Brain microvascular endothelial cell (primary cell): ENCODE results near the gene MDH1.
"Not testable (repeated sequence)": the region's sequence is repeated elsewhere in the genome, so short reads cannot be mapped to it uniquely, and the experiment has no call there.

ENCODE experiments used
- DNase-seq: peaks from one replicate; pipeline ENCODE4 v3.0.0-alpha.2; 2020
- H3K27ac ChIP-seq: fragments of 250-450 bp; sonication (Bioruptor Pico); 2 replicates; pipeline ENCODE4 v1.5.1; 2020; ENCODE audit warnings: mild to moderate bottlenecking, moderate library complexity
- H3K27me3 ChIP-seq: fragments of 250-450 bp; sonication (Bioruptor Pico); replicated peaks from 2 replicates; pipeline ENCODE4 v1.5.1; 2020; ENCODE audit warnings: mild to moderate bottlenecking
- H3K36me3 ChIP-seq: fragments of 250-450 bp; sonication (Bioruptor Pico); replicated peaks from 2 replicates; pipeline ENCODE4 v1.5.1; 2020; ENCODE audit warnings: mild to moderate bottlenecking
- H3K4me3 ChIP-seq: 2 replicates; pipeline ENCODE4 v1.5.1; 2011; ENCODE audit warnings: low read depth, mild to moderate bottlenecking, control low read depth, low read length, moderate library complexity
- CTCF ChIP-seq: IDR thresholded peaks from 2 replicates; pipeline ENCODE4 v1.5.1; 2011; ENCODE audit warnings: low read depth, mild to moderate bottlenecking, moderate library complexity, low read length, control low read depth, inconsistent platforms; ENCODE audit errors: missing control alignments
- in situ Hi-C: cut with HindIII; loops from 2 replicates; pipeline ENCODE4 v1.10.0; 2017; ENCODE audit warnings: low sequenced_read_pairs, low pct_ligation_motif_present

MDH1 gene

GRCh38 chr2:63619328-63619727 is 30.6 kb downstream of the MDH1 start:
- Histone ChIP-seq H3K27ac (no peak overlapping the region), H3K27me3 (no peaks in the 10 kb centered on the region), H3K36me3 (no peaks in the 10 kb centered on the region), H3K4me3 (no peak overlapping the region)
- in situ Hi-C loops = no loop called here
- no peak for TF ChIP-seq CTCF
- no peak for DNase-seq

DNA sequence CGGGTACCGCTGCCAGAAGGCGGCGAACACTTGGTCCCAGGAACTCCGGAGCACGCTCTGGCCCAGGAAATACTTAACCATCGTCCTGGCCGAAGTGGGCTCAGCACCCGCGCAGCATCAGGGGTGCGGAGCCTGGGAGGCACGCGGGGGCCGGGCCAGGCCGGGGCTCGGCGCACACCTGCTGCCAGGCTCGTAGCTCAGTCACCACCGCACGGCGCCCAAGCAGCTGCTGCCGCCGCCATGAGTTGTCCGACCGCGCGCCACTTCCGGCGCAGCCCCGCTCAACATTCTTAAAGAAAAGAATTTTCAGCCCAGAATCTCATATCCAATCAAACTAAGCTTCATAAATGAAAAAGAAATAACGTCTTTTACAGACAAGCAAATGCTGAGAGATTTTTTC is 34.0 kb downstream of the MDH1 start:
- Histone ChIP-seq H3K4me3 (no peak overlapping the region), H3K27ac (no peak overlapping the region), H3K36me3 (no peaks in the 10 kb centered on the region), H3K27me3 (no peaks in the 10 kb centered on the region)
- no peak for DNase-seq
- in situ Hi-C loops = no loop called here
- TF ChIP-seq CTCF = no peak

DNA sequence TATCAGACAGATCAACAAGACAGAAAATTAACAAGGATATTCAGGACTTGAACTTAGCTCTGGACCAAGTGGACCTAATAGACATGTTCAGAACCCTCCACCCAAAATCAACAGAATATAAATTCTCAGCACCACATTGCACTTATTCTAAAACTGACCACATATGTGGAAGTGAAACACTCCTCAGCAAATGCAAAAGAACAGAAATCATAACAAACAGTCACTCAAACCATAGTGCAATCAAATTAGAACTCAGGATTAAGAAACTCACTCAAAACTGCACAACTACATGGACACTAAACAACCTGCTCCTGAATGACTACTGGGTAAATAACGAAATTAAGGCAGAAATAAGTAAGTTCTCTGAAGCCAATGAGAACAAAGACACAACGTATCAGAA is 35.0 kb downstream of the MDH1 start:
- in situ Hi-C loops, DNase-seq, H3K27me3 ChIP-seq, H3K36me3 ChIP-seq, H3K27ac ChIP-seq, H3K4me3 ChIP-seq: not testable (repeated sequence)

GRCh38 chr2:63627866-63628265 is 39.1 kb downstream of the MDH1 start:
- DNase-seq = no peak
- in situ Hi-C loops = no loop called here
- Histone ChIP-seq H3K4me3 (no peak overlapping the region), H3K27ac (no peak overlapping the region), H3K36me3 (no peaks in the 10 kb centered on the region), H3K27me3 (no peaks in the 10 kb centered on the region)
- TF ChIP-seq CTCF = no peak

DNA sequence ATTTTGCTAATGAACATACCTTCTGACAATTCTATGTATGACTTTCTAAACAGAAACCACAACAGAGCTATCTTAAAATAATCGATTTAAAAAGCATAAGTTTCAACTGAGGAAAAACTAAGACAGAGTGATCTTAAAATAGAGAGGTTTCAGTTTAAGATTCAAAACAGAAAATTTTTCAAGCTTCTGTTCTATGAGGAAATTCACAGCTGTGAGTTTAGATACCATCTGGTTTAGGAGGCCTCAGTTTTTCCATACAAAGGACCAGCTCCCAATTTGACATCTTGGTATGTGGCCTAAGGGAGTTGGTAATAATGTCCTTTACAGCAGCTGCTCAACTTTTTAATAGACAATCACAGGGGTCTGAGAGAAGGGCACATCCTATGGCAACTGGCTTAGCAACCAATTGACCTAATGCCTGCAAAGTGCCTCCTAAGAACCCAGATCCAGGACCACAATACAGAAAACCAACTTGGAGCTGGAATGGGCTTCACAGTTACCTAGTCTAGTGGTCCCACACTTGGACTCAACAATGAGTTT is 39.7 kb downstream of the MDH1 start:
- no peak overlapping the region for H3K27ac ChIP-seq
- no peak for DNase-seq
- in situ Hi-C loops = no loop called here
- H3K27me3 ChIP-seq = no peaks in the 10 kb centered on the region
- no peak overlapping the region for H3K4me3 ChIP-seq
- TF ChIP-seq CTCF = no peak
- H3K36me3 ChIP-seq = no peaks in the 10 kb centered on the region

DNA sequence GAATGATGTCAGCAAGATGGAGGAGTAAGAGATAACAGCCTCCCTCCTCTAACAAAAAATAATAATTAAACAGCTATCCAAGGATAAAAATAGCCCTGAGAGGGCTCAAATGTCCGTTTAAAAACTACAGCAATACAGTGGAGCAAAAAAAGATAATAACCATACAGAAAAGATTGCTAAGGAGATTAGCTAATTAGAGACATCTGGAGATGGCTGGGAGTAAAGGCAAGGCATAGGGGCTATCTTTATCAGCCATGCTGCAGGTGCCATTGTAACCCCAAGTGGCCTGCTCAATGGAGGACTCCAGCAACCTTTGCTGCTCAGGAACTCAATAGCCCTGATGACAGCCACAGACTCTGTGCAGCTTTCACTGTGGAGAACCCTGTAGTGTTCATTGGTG is 42.7 kb downstream of the MDH1 start:
- in situ Hi-C loops = no loop called here
- no peak for DNase-seq
- Histone ChIP-seq H3K4me3 (no peak overlapping the region), H3K36me3 (no peaks in the 10 kb centered on the region), H3K27me3 (no peaks in the 10 kb centered on the region), H3K27ac (no peak overlapping the region)
- TF ChIP-seq CTCF = no peak
